GM12801 (cell line): Measurements from ENCODE around the gene LAMC2.

Experiments
- TF ChIP-seq, protein P1 (sequence below): IDR thresholded peaks from one replicate; pipeline ENCODE4 v1.5.1; 2011; ENCODE audit warnings: control low read depth; ENCODE audit not compliant: insufficient read length; ENCODE audit errors: extremely low read depth

Gene LAMC2

DNA sequence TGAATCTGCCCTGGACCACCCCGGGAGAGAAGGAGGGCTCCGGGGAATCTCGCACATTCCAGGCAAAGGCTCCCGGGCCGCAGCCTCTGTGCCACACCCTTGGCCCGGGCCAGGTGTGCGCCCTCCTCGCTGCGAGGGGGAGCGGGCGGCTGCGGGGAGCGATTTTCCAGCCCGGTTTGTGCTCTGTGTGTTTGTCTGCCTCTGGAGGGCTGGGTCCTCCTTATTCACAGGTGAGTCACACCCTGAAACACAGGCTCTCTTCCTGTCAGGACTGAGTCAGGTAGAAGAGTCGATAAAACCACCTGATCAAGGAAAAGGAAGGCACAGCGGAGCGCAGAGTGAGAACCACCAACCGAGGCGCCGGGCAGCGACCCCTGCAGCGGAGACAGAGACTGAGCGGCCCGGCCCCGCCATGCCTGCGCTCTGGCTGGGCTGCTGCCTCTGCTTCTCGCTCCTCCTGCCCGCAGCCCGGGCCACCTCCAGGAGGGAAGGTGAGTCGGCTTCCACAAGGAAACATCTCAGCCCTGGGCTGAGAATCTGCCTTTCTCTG, at the start of gene LAMC2:
TSS of gene LAMC2 (plus strand) at position 324 of the 550 bp plus-strand sequence. CDS start at position 413, 89 bp downstream.
- TF ChIP-seq, protein P1, sequence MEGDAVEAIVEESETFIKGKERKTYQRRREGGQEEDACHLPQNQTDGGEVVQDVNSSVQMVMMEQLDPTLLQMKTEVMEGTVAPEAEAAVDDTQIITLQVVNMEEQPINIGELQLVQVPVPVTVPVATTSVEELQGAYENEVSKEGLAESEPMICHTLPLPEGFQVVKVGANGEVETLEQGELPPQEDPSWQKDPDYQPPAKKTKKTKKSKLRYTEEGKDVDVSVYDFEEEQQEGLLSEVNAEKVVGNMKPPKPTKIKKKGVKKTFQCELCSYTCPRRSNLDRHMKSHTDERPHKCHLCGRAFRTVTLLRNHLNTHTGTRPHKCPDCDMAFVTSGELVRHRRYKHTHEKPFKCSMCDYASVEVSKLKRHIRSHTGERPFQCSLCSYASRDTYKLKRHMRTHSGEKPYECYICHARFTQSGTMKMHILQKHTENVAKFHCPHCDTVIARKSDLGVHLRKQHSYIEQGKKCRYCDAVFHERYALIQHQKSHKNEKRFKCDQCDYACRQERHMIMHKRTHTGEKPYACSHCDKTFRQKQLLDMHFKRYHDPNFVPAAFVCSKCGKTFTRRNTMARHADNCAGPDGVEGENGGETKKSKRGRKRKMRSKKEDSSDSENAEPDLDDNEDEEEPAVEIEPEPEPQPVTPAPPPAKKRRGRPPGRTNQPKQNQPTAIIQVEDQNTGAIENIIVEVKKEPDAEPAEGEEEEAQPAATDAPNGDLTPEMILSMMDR = no peak

DNA sequence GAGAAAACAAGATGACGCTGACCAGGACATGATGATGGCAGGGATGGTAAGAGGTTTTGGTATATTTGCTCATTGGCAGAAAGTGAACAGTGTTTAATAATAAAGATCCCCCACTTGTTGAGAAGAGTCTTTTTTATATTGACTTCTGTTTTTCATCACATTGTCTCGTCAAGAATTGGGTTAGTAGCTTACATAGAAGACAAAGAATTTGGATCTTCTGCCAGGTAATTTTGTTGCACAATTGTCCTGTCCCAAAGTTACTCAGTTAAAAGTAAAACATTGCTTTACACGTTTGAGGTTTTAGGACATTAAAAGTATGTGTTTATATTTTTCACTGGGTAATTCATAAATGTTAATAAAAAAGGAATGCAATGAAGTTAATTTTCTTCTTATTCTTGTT, 48.3 kb upstream of the LAMC2 start:
- TF ChIP-seq, protein P1 = no peak

DNA sequence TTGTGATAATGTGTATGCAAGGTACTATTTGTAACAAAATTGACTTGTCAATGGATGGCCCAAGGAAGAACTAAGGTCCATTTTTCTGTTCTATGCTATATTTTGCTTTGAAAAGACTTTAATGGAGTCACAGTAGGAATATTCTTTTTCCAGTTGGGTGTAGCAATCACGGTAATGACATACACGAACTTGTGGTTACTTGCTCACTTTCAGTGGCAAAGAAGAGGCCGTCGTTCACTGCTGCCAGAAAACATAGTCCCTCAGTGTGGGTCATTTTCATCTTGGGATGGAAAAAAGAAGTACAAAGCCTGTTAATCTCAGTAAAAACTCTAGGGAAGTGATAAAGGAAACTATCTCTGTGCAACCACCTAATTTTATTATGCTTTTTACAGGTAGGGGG, 47.8 kb upstream of the LAMC2 start:
- TF ChIP-seq, protein P1 = no peak

DNA sequence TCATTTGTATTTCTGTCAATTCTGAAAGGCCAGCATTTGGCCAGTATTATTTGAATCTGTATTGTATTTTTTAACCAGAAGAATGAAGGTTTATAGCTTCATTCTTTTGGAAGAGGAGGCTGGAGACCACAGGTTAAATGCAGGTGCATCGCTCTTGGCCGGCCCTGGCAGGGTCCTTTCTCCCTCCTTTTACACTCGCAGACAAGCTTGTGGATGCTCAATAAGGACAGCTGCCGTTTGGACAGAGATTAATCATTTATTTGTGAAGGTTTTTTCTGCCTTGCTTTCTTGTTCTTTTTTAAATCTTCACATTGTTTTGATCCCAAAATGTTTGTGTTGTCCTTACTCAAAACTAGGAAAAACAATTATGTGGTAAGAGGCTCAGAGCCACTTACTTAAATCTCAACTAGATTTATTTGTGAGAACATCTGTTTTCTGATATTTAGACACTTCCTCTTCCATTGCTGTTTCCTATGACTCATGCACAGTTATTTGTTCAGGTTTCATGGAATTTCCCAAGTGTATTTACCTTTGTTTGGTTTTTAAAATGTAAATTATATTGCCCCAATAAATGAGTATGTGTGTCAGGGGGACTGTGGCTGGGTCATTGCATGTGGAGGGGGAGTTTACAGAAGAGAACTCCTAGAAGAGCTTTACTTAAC, 46.7 kb upstream of the LAMC2 start:
- TF ChIP-seq, protein P1 = no peak

DNA sequence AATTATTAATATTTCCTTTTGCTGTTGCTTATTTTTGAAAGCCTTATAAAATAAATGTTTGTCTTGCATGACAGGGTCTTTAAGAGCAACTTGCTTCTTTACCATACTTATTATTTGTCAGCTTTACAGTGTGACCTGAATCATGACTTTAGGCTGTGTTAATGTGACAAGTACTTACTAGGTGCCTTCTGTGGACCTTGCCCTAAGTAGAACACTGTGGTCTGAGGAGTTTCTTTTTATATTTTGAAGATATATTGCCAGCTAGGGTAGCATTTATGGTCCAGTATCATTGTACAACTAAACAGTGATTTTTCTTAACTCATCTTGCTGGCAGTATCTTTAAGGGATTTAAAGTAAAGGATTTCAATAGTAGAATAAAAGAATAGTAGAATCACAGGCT, 45.4 kb upstream of the LAMC2 start:
- TF ChIP-seq, protein P1 = no peak

DNA sequence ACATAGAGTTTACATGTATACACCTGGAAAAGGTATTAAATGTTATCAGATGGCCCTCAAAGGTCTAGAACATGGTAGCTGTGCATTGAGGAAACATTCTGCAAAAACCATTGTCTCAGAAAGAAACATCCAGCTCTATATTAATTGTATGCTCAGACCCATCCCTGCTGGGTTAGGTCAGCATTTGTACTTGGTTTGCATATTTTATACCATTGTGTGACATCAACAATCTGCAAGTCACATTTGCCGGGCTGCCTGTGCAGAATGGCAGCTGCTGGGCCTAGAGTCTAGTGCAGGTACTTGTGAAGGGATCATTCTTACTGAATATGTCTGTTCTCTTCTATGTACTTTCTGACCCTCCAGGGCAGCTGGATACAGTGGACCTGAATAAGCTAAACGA, 43.9 kb upstream of the LAMC2 start:
- TF ChIP-seq, protein P1 = no peak

DNA sequence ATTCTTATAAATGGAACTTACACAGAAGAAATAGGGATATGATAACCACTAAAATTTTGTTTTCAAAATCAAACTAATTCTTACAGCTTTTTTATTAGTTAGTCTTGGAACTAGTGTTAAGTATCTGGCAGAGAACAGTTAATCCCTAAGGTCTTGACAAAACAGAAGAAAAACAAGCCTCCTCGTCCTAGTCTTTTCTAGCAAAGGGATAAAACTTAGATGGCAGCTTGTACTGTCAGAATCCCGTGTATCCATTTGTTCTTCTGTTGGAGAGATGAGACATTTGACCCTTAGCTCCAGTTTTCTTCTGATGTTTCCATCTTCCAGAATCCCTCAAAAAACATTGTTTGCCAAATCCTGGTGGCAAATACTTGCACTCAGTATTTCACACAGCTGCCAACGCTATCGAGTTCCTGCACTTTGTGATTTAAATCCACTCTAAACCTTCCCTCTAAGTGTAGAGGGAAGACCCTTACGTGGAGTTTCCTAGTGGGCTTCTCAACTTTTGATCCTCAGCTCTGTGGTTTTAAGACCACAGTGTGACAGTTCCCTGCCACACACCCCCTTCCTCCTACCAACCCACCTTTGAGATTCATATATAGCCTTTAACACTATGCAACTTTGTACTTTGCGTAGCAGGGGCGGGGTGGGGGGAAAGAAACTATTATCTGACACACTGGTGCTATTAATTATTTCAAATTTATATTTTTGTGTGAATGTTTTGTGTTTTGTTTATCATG, 42.3 kb upstream of the LAMC2 start:
- TF ChIP-seq, protein P1 = no peak
